GM10266 (cell line): ENCODE data around the gene SLC6A11.

ENCODE experiments used
- DNase-seq: peaks from one replicate; pipeline ENCODE4 v3.0.0; 2012; ENCODE audit errors: extremely low spot score
- TF ChIP-seq, protein P1 (sequence below): IDR thresholded peaks from 2 replicates; pipeline ENCODE4 v1.5.1; 2012; ENCODE audit warnings: mild to moderate bottlenecking, low read depth; ENCODE audit not compliant: control insufficient read depth, insufficient read depth; ENCODE audit errors: missing control alignments

The SLC6A11 gene

DNA sequence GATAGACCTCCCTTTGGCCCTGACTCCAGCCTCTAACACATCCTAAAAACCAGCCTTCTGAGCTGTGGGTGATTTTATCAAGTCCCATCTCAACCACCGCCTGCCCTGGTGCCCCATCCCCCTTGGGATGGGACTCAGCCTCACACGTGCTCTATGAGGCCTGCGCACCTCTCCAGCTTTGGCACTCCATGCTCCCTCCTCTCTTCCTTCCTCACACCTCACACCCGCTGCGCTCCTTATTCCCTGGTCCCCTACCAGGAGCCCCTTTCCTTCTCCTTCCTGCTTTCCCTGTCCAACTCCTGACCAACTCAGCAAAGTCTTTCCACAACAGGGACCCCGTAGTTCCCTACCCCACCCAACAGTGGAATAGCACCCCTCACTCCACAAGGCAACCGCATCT is 158.1 kb downstream of the SLC6A11 start:
- no peak for DNase-seq

DNA sequence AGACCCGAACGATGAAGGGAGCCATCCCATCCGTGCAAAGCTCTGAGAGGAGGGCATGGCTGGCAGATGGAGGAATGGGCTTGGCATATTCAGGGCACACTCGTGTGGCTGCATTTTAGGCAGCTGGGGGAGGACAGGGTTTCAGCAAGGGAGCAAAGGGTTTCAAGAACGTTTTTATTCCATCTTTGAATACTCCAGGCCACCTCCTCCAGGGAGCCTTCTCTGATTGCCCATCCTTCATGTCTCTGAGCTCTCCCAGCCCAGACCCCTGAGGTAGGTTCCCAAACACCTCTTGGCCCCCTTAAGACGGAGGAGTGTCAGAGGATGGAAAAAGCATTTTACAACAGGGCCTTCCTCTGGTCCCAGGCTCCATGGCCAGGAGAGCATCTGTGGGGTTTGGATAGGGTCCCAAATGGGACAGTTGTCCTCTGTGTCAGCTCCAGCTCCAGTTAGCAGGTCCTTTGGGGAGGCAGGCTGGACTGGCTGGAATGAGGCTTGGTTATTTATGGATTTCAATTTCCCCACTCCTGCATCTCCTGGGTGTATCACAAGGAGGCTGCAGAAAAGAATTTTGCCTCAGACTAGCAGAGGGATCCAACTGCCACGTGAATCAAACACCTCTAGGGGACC is 158.8 kb downstream of the SLC6A11 start:
- TF ChIP-seq, protein P1, sequence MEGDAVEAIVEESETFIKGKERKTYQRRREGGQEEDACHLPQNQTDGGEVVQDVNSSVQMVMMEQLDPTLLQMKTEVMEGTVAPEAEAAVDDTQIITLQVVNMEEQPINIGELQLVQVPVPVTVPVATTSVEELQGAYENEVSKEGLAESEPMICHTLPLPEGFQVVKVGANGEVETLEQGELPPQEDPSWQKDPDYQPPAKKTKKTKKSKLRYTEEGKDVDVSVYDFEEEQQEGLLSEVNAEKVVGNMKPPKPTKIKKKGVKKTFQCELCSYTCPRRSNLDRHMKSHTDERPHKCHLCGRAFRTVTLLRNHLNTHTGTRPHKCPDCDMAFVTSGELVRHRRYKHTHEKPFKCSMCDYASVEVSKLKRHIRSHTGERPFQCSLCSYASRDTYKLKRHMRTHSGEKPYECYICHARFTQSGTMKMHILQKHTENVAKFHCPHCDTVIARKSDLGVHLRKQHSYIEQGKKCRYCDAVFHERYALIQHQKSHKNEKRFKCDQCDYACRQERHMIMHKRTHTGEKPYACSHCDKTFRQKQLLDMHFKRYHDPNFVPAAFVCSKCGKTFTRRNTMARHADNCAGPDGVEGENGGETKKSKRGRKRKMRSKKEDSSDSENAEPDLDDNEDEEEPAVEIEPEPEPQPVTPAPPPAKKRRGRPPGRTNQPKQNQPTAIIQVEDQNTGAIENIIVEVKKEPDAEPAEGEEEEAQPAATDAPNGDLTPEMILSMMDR, result no peak
- no peak for DNase-seq

More for the DNA sequence above, 158.1 kb downstream of the SLC6A11 start:
- TF ChIP-seq, protein P1, result no peak

DNA sequence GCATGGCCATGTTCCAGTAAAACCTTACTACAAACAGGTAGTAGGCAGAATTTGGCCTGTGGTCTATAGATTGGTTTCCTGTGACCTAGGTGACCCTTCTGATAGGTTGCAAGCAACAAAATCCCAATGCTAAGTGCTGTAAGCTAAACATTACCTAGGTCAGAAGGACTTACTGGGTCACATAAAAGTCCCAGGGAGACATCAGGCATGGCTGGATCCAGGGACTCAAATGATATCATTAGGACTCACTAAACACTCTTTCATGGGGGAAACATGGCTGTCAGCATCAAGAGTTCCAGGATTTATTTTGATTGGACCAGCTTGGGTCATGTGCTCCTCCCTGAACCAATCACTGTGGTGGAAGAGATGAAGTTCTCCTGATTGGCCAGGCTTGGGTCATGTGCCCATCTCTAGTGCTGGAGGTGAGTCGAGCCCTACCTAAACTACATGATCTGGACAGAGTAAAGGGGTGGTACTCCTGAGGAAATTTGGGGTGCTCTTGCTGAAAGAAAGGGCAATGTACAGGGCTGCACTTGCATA is 159.7 kb downstream of the SLC6A11 start:
- no peak for DNase-seq
- TF ChIP-seq, protein P1, result no peak

DNA sequence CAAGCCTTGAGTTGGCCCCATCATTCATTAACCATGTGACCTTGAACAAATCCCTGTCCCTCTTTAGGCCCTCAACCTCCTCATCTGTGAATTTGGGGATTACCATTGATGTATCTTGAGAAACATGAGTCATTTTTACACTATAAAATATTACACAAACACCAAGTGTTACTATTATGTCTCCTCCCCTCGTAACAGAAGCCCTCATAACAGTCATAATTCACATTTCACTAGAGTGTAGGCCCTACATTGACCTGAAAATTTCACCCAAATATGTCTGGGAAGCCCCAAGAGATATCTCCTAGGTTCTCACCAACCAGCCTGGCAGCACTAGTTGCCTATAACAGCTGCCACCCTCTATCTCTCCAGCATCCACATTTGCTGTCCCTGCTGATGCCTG is 160.7 kb downstream of the SLC6A11 start:
- TF ChIP-seq, protein P1, result no peak
- DNase-seq, result no peak

DNA sequence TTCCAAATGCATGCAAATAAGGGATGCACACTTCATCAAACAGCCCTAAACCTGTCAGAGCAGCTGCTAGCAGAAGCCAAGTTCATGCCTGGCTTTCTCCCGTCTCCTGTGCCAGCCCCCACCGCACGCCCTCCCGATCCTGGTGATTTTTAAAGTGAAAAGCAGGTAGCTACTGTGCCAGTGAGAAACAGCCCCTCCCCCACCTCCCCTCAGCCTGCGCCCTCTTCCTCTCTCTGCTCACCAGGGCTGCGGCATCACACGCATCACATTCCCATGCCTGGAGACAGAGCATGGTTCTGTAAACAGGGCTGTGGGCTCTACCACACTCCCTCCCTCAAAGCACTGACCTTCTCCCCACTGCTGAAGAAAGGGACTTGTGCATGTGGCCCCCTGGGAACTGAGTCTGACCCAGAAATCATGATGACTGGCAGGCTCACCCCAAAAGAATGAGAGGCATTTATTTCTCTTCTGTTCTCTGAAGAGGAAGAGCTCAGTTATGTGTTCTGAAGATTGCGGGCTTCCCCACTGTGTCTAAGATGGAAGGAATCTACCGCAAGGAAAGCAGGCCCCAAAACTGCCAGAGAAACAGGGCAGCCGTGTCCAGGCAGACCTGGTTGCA is 162.0 kb downstream of the SLC6A11 start:
- TF ChIP-seq, protein P1, result no peak
- DNase-seq, result no peak

DNA sequence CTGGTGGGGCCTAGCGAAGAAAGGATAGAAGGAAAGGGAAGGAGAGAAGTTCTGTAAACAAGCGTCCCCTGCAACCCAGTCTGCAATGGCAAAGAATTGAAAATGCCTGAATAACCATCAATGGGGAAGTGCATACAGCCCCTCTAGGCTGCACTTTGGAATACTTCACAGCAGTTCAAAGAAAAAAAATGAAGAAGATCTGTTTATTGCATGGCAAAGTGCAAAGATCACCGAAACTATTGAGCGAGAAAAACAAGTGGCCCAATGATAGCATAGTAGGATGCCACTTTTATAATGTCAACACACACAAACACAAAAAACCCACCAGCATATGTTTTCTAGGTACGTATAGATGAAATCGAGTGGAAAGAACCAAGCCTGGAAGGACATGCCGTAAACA is 162.9 kb downstream of the SLC6A11 start:
- no peak for DNase-seq
- TF ChIP-seq, protein P1, result no peak

DNA sequence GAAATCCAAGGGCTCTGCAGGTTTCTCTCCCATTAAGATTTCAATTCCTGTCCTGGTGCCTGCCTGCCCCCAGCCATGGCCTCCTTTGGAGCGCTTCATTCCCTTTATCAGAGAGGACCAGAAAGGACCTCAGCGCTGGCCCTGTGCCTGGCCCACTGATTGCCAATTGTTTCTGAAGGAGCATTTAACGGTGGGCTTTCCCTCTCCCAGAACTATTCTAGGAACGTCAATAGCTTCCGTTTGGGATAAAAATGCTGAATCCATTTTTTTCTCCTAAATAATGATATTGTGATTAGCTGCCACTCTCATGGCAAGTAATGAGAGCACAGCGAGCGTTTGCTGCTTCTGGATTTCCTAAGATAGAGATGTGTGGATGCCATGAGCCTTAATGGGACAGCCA is 164.3 kb downstream of the SLC6A11 start:
- TF ChIP-seq, protein P1, result no peak
- DNase-seq, result no peak
